AG09309 (cell line): ENCODE data around the gene TNK2.

ENCODE experiments used
- DNase-seq: peaks from one replicate; pipeline ENCODE4 v3.0.0-alpha.2; 2010; ENCODE audit warnings: low read depth
- H3K4me3 ChIP-seq: 2 replicates; pipeline ENCODE4 v1.5.1; 2011; ENCODE audit warnings: mild to moderate bottlenecking, low read depth, low read length, moderate library complexity; ENCODE audit not compliant: control insufficient read depth
- CTCF ChIP-seq: IDR thresholded peaks from 2 replicates; pipeline ENCODE4 v1.5.1; 2011; ENCODE audit warnings: mild to moderate bottlenecking, low read depth, low read length, inconsistent platforms; ENCODE audit not compliant: insufficient read depth, control insufficient read depth; ENCODE audit errors: missing control alignments

TNK2 gene

GRCh38 chr3:195877136-195877715 is 31.1 kb downstream of the TNK2 start:
- no peak for TF ChIP-seq CTCF
- H3K4me3 ChIP-seq = no peak overlapping the region
- DNase-seq = no peak

GRCh38 chr3:195876297-195877064 is 31.9 kb downstream of the TNK2 start:
- no peak overlapping the region for H3K4me3 ChIP-seq
- DNase-seq = no peak

GRCh38 chr3:195875482-195876236 is 32.7 kb downstream of the TNK2 start:
- DNase-seq = no peak
- no peak overlapping the region for H3K4me3 ChIP-seq
- TF ChIP-seq CTCF = no peak

More at GRCh38 chr3:195876297-195877064, 31.9 kb downstream of the TNK2 start:
- no peak for TF ChIP-seq CTCF

- no peak for TF ChIP-seq CTCF
- DNase-seq = no peak
- no peak overlapping the region for H3K4me3 ChIP-seq
Observed at GRCh38 chr3:195873971-195874370, 34.4 kb downstream of the TNK2 start.

GRCh38 chr3:195873281-195873887 is 35.0 kb downstream of the TNK2 start:
- TF ChIP-seq CTCF = no peak
- DNase-seq = no peak
- H3K4me3 ChIP-seq = no peak overlapping the region

- no peak for TF ChIP-seq CTCF
- no peak for DNase-seq
Observed at GRCh38 chr3:195872800-195873199, 35.6 kb downstream of the TNK2 start.

More at GRCh38 chr3:195872800-195873199, 35.6 kb downstream of the TNK2 start:
- H3K4me3 ChIP-seq = no peak overlapping the region
